Renal cortex interstitium (tissue), 11 donors: ENCODE measurements around the gene PNLIP. TPM values are rescaled to one million over a fixed set of nuclear protein-coding genes. Genes with fewer than 3 reads are reported as not detected.

ENCODE experiments used
- DNase-seq, 11 donors: peaks; one replicate each; pipeline ENCODE4 v3.0.0-alpha.2; 2013; ENCODE audit warnings: low read depth in 9 of 11, low spot score in 4 of 11; ENCODE audit errors: extremely low read depth in 1 of 11
- polyA plus RNA-seq, 3 donors: library from polyadenylated mRNA; unstranded; fragments of 120-200 nt; gene quantifications; one replicate each; pipeline ENCODE4 v1.2.1, GENCODE V29; 2013; ENCODE audit not compliant: insufficient read length in 3 of 3

Gene PNLIP
- polyA plus RNA-seq, 3 donors, result not detected

GRCh38 chr10:116610443-116611152, 64.9 kb downstream of the PNLIP start:
- no peak for DNase-seq

DNA sequence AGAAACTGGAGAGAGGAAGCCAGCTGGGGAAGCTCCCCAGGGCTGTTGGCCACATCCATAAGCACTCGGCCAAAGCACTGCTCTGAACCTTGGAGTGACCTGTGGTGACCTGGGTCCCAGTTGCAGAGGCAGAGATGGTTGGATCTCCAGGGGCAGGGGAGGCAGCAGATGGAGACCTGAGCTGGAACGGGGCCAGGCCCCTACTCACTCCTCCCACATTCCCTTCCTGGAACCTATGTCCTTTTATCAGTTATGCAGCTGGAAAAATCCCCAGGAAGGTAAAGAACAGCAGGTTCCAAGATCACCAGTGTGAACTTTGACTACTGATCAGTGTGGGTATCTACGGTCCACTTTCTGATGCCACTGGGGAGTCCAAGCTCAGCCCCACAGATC, 65.4 kb downstream of the PNLIP start:
- DNase-seq, result no peak

- no peak for DNase-seq
Measured at GRCh38 chr10:116612107-116612769, 66.5 kb downstream of the PNLIP start.

GRCh38 chr10:116613471-116613870, 67.7 kb downstream of the PNLIP start:
- DNase-seq, result no peak

DNA sequence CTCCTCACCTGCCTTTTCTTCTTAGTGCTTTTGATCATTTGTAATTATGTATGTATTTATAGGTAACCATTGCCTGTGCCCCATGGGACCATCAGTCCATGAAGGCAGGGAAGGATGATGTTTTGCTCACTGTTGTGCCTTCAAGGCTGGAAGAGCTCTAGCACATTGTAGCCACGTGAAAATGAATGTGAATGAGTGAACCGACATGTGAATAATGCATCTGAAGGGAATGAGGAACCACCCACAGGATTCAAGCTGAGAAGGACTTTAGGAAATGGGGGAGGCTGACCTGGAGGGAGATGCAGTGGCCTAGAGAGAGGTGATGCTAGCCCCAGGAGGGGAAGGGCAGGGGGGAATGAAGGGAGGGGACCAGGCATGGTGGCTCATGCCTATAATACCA, 69.1 kb downstream of the PNLIP start:
- DNase-seq, result no peak

GRCh38 chr10:116615199-116615776, 69.6 kb downstream of the PNLIP start:
- DNase-seq, result no peak

Other genes starting within 250 kb of the PNLIP start
- gene CCDC172, start 221.5 kb upstream of the PNLIP start, polyA plus RNA-seq, result not detected
- not detected for gene PNLIPRP3, start 118.1 kb upstream of the PNLIP start, polyA plus RNA-seq
- gene PNLIPRP1, start 45.0 kb downstream of the PNLIP start, polyA plus RNA-seq, result under 1 TPM in 2 of 3 donors, not detected in 1; 0.15 to 0.23 TPM
- under 1 TPM in 1 of 3 donors, not detected in 2; 0.10 TPM for gene PNLIPRP2, start 75.0 kb downstream of the PNLIP start, polyA plus RNA-seq
- 10 to 100 TPM; 33.4 to 56.2 (median 38.9) TPM for gene HSPA12A, start 196.6 kb downstream of the PNLIP start, polyA plus RNA-seq